Skeletal muscle satellite cell (primary cell): Measurements from ENCODE around the gene PACRG.

Experiments
- H3K27me3 ChIP-seq: 2 replicates; pipeline ENCODE4 v1.7.0; 2013; ENCODE audit warnings: low read length; ENCODE audit not compliant: control insufficient read depth, insufficient read depth
- H3K36me3 ChIP-seq: 2 replicates; pipeline ENCODE4 v1.7.0; 2013; ENCODE audit warnings: mild to moderate bottlenecking, control low read depth, low read length; ENCODE audit not compliant: insufficient read depth
- H3K4me1 ChIP-seq: 2 replicates; pipeline ENCODE4 v1.7.0; 2013; ENCODE audit warnings: low read length; ENCODE audit not compliant: control insufficient read depth, insufficient read depth
- H3K4me2 ChIP-seq: 2 replicates; pipeline ENCODE4 v1.7.0; 2013; ENCODE audit warnings: mild to moderate bottlenecking, low read length
- H3K4me3 ChIP-seq: 2 replicates; pipeline ENCODE4 v1.7.0; 2013; ENCODE audit warnings: low read length
- H3K9ac ChIP-seq: 2 replicates; pipeline ENCODE4 v1.7.0; 2013; ENCODE audit warnings: mild to moderate bottlenecking, low read depth, low read length, moderate library complexity
- H3K9me3 ChIP-seq: replicated peaks from 2 replicates; pipeline ENCODE4 v1.7.0; 2013; ENCODE audit warnings: mild to moderate bottlenecking, control low read depth, low read length

Gene PACRG

DNA sequence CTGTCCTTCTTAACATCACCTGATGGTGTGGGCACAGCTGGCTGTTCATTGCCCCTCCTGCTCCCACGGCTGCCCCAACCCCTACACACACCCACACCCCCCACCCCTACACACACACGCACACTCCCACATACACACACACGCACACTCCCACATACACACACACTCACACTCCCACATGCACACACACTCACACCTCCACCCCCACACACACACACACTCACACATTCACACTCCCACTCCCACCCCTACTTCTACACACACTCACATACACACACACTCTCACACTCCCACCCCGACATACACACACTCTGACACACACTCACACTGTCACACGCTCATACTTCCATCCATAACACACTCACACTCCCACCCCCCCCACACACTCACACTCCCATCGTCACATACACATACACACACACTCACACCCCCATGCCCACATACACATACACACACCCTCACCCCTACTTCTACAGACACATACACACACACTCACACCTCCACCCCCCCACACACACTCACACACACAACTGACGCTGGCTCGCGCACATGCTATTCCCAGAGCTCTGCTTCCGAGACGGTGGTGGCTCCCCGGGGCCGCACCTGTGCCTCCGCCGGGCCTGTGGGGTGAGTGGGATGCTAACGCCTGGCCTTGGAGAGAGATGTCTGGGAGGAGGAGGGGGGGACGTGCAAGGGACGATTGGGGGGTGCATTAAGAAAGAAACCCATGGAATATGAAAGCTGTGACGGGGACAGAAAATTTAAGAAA lies 512.0 kb downstream of the PACRG start:
- no peak overlapping the region for H3K4me2 ChIP-seq
- no peak overlapping the region for H3K4me3 ChIP-seq
- no peak overlapping the region for H3K9ac ChIP-seq

DNA sequence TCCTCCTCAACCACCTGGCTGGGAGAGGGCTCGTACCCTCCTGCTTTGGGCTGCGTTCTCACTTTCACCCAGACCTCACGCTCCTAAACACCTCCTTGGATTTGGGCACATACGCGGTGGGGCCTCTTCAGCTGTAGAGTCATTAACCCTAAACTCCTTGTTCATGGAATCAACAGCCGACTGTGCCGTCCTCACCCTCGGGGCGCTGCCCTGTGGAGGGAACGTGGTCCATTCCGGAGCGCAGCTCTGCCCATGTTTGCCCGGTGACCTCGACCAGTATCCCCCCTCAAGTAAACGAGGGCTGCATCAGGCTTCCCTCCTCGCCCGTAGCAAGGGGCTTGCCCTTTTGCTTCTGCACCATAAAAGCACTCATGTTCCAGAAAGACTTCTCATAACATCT lies 512.8 kb downstream of the PACRG start:
- Histone ChIP-seq H3K36me3 (no peaks in the 10 kb centered on the region), H3K9ac (no peak overlapping the region), H3K4me3 (no peak overlapping the region), H3K4me1 (no peaks in the 10 kb centered on the region), H3K27me3 (no peaks in the 10 kb centered on the region), H3K9me3 (no peaks in the 10 kb centered on the region), H3K4me2 (no peak overlapping the region)

More for the DNA sequence above, 512.0 kb downstream of the PACRG start:
- no peaks in the 10 kb centered on the region for H3K9me3 ChIP-seq
- H3K27me3 ChIP-seq = no peaks in the 10 kb centered on the region
- H3K4me1 ChIP-seq = no peaks in the 10 kb centered on the region
- H3K36me3 ChIP-seq = no peaks in the 10 kb centered on the region

DNA sequence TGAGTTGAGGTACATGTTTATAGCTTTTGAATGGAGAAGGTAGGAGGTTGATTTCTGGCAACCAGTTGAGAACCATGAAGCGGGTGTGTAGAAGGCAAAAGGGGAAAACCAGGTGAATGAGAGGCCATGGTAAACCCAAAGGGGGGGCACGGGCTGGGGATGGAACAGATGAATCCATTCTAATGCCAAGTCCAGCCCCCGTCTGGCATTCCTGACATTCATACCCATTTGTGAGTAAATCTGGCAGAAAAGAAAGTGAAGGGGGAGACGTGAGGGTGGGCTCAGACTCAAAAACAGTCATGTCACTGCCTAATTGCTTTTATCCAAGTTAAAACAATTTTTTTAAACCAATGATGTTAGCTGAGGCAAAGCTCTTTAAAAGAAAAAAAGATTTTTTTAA lies 513.9 kb downstream of the PACRG start:
- H3K9me3 ChIP-seq = no peaks in the 10 kb centered on the region
- no peaks in the 10 kb centered on the region for H3K36me3 ChIP-seq
- no peaks in the 10 kb centered on the region for H3K4me1 ChIP-seq
- H3K9ac ChIP-seq = no peak overlapping the region
- no peak overlapping the region for H3K4me2 ChIP-seq
- no peak overlapping the region for H3K4me3 ChIP-seq
- H3K27me3 ChIP-seq = no peaks in the 10 kb centered on the region

- no peaks in the 10 kb centered on the region for H3K27me3 ChIP-seq
These were observed 515.3 kb downstream of the PACRG start for GRCh38 chr6:163243083-163243482.

GRCh38 chr6:163243692-163244589 lies 516.2 kb downstream of the PACRG start:
- H3K9ac ChIP-seq = no peak overlapping the region
- H3K4me3 ChIP-seq = no peak overlapping the region
- no peaks in the 10 kb centered on the region for H3K27me3 ChIP-seq
- H3K4me2 ChIP-seq = no peak overlapping the region
- no peaks in the 10 kb centered on the region for H3K9me3 ChIP-seq
- H3K4me1 ChIP-seq = no peaks in the 10 kb centered on the region
- H3K36me3 ChIP-seq = no peaks in the 10 kb centered on the region

More at GRCh38 chr6:163243083-163243482, 515.3 kb downstream of the PACRG start:
- Histone ChIP-seq H3K9ac (no peak overlapping the region), H3K4me1 (no peaks in the 10 kb centered on the region), H3K36me3 (no peaks in the 10 kb centered on the region), H3K9me3 (no peaks in the 10 kb centered on the region), H3K4me3 (no peak overlapping the region), H3K4me2 (no peak overlapping the region)

- H3K4me1 ChIP-seq = no peaks in the 10 kb centered on the region
- no peak overlapping the region for H3K4me2 ChIP-seq
- no peak overlapping the region for H3K4me3 ChIP-seq
- H3K9ac ChIP-seq = no peak overlapping the region
- no peaks in the 10 kb centered on the region for H3K27me3 ChIP-seq
- no peaks in the 10 kb centered on the region for H3K9me3 ChIP-seq
- no peaks in the 10 kb centered on the region for H3K36me3 ChIP-seq
These were observed 520.3 kb downstream of the PACRG start for GRCh38 chr6:163248051-163248450.

DNA sequence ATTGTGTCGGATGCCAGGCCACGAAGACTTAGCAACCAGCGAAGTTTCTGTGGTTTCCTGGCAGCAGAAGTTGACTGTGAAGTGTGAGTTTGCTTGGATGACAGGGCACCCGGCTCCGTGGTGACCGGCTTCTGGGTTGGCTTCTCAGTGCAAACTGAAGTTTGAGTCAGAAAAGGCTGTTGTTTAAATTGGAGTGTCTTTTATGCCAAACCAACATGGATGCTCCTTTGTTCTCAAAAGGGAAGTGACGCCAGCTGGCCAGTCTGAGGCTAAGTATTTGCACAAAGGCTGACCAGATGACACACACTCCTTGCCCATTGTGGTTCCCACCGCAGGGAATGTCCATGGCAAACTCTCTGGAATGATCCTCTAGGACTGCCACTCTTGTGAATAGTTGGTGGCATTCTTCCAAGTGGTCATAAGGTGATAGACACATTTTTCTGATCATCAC lies 521.9 kb downstream of the PACRG start:
- Histone ChIP-seq H3K4me3 (no peak overlapping the region), H3K9me3 (no peaks in the 10 kb centered on the region), H3K4me2 (no peak overlapping the region), H3K27me3 (no peaks in the 10 kb centered on the region), H3K9ac (no peak overlapping the region), H3K36me3 (no peaks in the 10 kb centered on the region), H3K4me1 (no peaks in the 10 kb centered on the region)

- Histone ChIP-seq H3K4me1 (no peaks in the 10 kb centered on the region), H3K4me3 (no peak overlapping the region), H3K9me3 (no peaks in the 10 kb centered on the region), H3K36me3 (no peaks in the 10 kb centered on the region), H3K9ac (no peak overlapping the region), H3K27me3 (no peaks in the 10 kb centered on the region), H3K4me2 (no peak overlapping the region)
These were observed 522.3 kb downstream of the PACRG start for GRCh38 chr6:163250116-163250515.

GRCh38 chr6:163252061-163252591 lies 524.4 kb downstream of the PACRG start:
- no peaks in the 10 kb centered on the region for H3K27me3 ChIP-seq
- no peaks in the 10 kb centered on the region for H3K36me3 ChIP-seq
- no peaks in the 10 kb centered on the region for H3K4me1 ChIP-seq
- H3K9ac ChIP-seq = no peak overlapping the region
- H3K4me3 ChIP-seq = no peak overlapping the region
- H3K9me3 ChIP-seq = no peaks in the 10 kb centered on the region
- H3K4me2 ChIP-seq = no peak overlapping the region

- H3K36me3 ChIP-seq = no peaks in the 10 kb centered on the region
- no peaks in the 10 kb centered on the region for H3K27me3 ChIP-seq
- H3K4me3 ChIP-seq = no peak overlapping the region
- no peak overlapping the region for H3K9ac ChIP-seq
- H3K9me3 ChIP-seq = no peaks in the 10 kb centered on the region
- no peak overlapping the region for H3K4me2 ChIP-seq
- H3K4me1 ChIP-seq = no peaks in the 10 kb centered on the region
These were observed 525.9 kb downstream of the PACRG start for GRCh38 chr6:163253556-163254213.

- Histone ChIP-seq H3K27me3 (no peaks in the 10 kb centered on the region), H3K4me2 (no peak overlapping the region), H3K4me3 (no peak overlapping the region), H3K4me1 (no peaks in the 10 kb centered on the region), H3K9me3 (no peaks in the 10 kb centered on the region), H3K9ac (no peak overlapping the region), H3K36me3 (no peaks in the 10 kb centered on the region)
These were observed 526.6 kb downstream of the PACRG start for GRCh38 chr6:163254341-163254835.
